ENCODE results near the gene RAPGEF2. TPM values are rescaled to one million over a fixed set of nuclear protein-coding genes. Genes with fewer than 3 reads are reported as not detected.

Gene RAPGEF2
- total and polyA plus RNA-seq, 9 of the 15 experiments (the other 6 are each of a cell fraction or from before 2014, with no cell fraction given), result 3.1 to 32.6 (median 23.1) TPM

- no peak for TF ChIP-seq ZNF263 (CRISPR knock-in tag; IDR thresholded peaks at IDR 0.05; ENCODE audit: borderline replicate concordance)
- no peak for TF ChIP-seq FOXK1 (CRISPR knock-in tag; IDR thresholded peaks at IDR 0.05; ENCODE audit: borderline replicate concordance)
- no peak for TF ChIP-seq ZNF551 (CRISPR knock-in tag; IDR thresholded peaks at IDR 0.05)
- no peak for TF ChIP-seq NFE2 (IDR thresholded peaks at IDR 0.05; ENCODE audit: low read depth)
These were observed 2.0 kb downstream of the RAPGEF2 start (continued) for GRCh38 chr4:159104694-159105414.

GRCh38 chr4:159105761-159106243 lies 2.9 kb downstream of the RAPGEF2 start:
- in situ Hi-C loops (cut with MboI), result no loop called here
- Histone ChIP-seq H3K79me2 (ENCODE audit: control insufficient read depth, insufficient read depth, low read length) (peaks cover 74% of the 10 kb centered on the region), H3K4me2 (ENCODE audit: insufficient read depth, low read length) (peak overlapping the region; percentile 92), H3K9me1 (ENCODE audit: control insufficient read depth, insufficient read depth, low read length) (no peaks in the 10 kb centered on the region), H3K9me3 (replicated peaks; ENCODE audit: control insufficient read depth, insufficient read depth, low read depth, low read length) (no peaks in the 10 kb centered on the region), H3K36me3 (ENCODE audit: control insufficient read depth, insufficient read depth, low read length) (no peaks in the 10 kb centered on the region), H4K20me1 (replicated peaks; ENCODE audit: control insufficient read depth, insufficient read depth, low read length) (peaks cover 4% of the 10 kb centered on the region; the same call in 1 of the 2 replicates), H2AFZ (ENCODE audit: low read depth, low read length) (peak overlapping the region; percentile 1; the same call in 1 of the 2 replicates), H3K4me1 (replicated peaks in 1 of 2; ENCODE audit: control insufficient read depth in 2 of 2, insufficient read depth in 2 of 2, low read length in 2 of 2) (peaks cover 13 to 44% of the 10 kb centered on the region in 2 experiments), H3K27me3 (ENCODE audit: control insufficient read depth in 2 of 2, insufficient read depth in 2 of 2, low read length in 2 of 2) (no peaks in the 10 kb centered on the region), H3K9ac (ENCODE audit: insufficient read depth in 1 of 2, low read depth in 2 of 2, low read length in 2 of 2) (peak overlapping the region in 1 of 2 experiments; percentile 72; a peak in 2 of 4 replicates), H3K4me3 (peak overlapping the region; percentile 93), H3K27ac (ENCODE audit: extremely low read depth, low read depth, low read length) (peak overlapping the region; percentile 67)
- DNase-seq (ENCODE audit: extremely low read depth in 1 of 4, low spot score in 3 of 4) (peak in 2 of 4 experiments; percentile 48 to 59), ATAC-seq (peak; percentile 3), FAIRE-seq (no peak)
- 0% methylated on average over 4 of the region's 4 CpGs for WGBS (ENCODE audit: insufficient coverage, low coverage, missing lambda C conversion rate)
- ChIA-PET CTCF (ENCODE audit: low intra/inter-chr PET ratio) (interaction anchor here (0.6 kb wide), 1 partner anchor 255 kb away, joined by 3 read pairs; no protein-coding TSS in a partner anchor), POLR2A (interaction anchor here (0.6 to 3.0 kb wide), 4 partner anchors 17 to 237 kb away, joined by 3 to 10 read pairs (median 4); no protein-coding TSS in a partner anchor)
- TSS peak; percentile 36 for BruUV-seq (replicated peaks)
- intact Hi-C loops (cut with micrococcal nuclease), result loop anchor here (1.0 to 10.0 kb wide), 5 partner anchors 45 to 339 kb away; no protein-coding TSS in a partner anchor
- no peak for TF ChIP-seq HOXB6 (CRISPR knock-in tag; IDR thresholded peaks at IDR 0.05; ENCODE audit: borderline replicate concordance)
- TF ChIP-seq ATF3 (IDR thresholded peaks at IDR 0.05), result peak; percentile 46
- TF ChIP-seq ATF3 (CRISPR knock-in tag; conservative IDR thresholded peaks at IDR 0.05), result no peak
- peak; percentile 88 for TF ChIP-seq SPI1 (IDR thresholded peaks at IDR 0.05; ENCODE audit: borderline replicate concordance, low read depth, low read length)
- peak; percentile 51 for TF ChIP-seq ATF7 (IDR thresholded peaks at IDR 0.05)
- TF ChIP-seq MXI1 (IDR thresholded peaks at IDR 0.05; ENCODE audit: low read depth, low read length), result no peak
- TF ChIP-seq ZFX (CRISPR knock-in tag; IDR thresholded peaks at IDR 0.05), result peak; percentile 58
- TF ChIP-seq PRDM10 (IDR thresholded peaks at IDR 0.05; ENCODE audit: partially characterized antibody), result peak; percentile 29
- no peak for TF ChIP-seq THRB (CRISPR knock-in tag; conservative IDR thresholded peaks at IDR 0.05)
